ENCODE data around the gene RAD9A.

DNA sequence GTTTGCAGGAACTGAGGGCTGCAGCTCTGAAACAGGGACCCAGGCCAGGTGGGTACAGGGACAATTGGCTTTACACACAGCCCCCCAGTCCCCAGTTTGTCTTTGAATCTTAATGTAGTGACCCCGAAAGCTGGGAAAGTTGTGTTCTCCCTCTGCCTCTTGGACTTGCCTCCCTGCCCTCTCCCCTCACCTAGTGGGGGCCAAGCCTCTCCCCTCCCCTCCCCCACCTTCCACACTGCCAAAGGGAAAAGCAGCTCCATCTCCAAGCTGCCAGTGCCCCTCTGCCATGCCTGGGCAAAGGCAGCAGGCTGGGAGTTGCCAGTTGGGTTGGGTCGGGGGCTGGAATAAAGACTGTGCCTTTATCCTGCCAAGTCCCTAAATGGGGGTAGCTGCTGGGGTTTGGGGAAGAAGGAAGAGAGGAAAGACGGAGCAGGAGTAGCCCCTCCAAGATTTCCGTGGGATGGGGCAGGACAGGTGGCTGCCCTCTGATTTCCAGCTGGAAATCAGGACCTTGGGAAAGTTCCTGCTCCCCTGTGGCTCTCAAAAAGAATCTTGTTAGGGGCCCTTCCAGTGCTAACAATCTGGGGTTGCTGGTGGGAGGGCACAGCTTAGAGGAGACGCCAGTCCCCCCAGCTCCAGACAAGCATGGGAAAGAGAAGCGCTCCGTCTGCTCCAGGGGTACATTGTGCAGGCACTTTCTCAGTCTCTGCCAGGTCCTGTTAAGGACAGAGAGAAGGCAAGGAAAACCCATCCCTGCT lies 15.5 kb upstream of the RAD9A start:
- TF ChIP-seq, protein P1, sequence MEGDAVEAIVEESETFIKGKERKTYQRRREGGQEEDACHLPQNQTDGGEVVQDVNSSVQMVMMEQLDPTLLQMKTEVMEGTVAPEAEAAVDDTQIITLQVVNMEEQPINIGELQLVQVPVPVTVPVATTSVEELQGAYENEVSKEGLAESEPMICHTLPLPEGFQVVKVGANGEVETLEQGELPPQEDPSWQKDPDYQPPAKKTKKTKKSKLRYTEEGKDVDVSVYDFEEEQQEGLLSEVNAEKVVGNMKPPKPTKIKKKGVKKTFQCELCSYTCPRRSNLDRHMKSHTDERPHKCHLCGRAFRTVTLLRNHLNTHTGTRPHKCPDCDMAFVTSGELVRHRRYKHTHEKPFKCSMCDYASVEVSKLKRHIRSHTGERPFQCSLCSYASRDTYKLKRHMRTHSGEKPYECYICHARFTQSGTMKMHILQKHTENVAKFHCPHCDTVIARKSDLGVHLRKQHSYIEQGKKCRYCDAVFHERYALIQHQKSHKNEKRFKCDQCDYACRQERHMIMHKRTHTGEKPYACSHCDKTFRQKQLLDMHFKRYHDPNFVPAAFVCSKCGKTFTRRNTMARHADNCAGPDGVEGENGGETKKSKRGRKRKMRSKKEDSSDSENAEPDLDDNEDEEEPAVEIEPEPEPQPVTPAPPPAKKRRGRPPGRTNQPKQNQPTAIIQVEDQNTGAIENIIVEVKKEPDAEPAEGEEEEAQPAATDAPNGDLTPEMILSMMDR (IDR thresholded peaks at IDR 0.05; ENCODE audit: low read depth, low read length), result no peak
- no peak for TF ChIP-seq EZH2phosphoT487 (IDR thresholded peaks at IDR 0.05; ENCODE audit: low read depth)
